Measurements from ENCODE around the gene TCF7L2.

The TCF7L2 gene

DNA sequence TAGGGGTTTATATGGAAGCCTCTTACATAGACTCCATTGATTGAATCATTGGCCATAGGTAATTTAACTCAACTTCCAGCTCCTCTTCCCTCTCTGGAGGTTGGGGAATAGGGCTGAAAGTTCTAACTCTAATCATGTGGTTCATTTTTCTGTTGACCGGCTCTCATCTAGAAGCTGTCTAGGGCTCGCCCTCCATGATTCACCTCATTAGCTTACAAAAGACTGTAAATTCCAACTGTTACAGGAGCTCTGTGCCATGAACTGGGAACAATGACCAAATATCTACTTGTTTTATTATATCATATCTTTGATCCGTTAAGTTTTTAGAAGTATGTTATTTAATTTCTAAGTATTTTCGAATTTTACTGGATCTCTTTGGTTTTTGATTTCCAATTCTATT lies 263.0 kb downstream of the TCF7L2 start:
- DNase-seq, result no peak
- peaks cover 0 to 3% (median 0%) of the 10 kb centered on the region in 4 experiments for H3K4me1 ChIP-seq (ENCODE audit: control extremely low read depth in 1 of 4, control insufficient read depth in 4 of 4, insufficient read depth in 4 of 4, low read length in 3 of 4)
- no peaks in the 10 kb centered on the region for H3K27me3 ChIP-seq (replicated peaks in 2 of 5; ENCODE audit: control insufficient read depth in 4 of 5, insufficient read depth in 5 of 5, low read length in 4 of 5)
- 100% methylated on average over 2 of the region's 4 CpGs for WGBS (ENCODE audit: insufficient coverage)
- ChIA-PET POLR2A (no interaction called here), CTCF (interaction anchor here (1.3 to 2.1 kb wide), 2 partner anchors 172 to 308 kb away, joined by 3 to 8 read pairs; no protein-coding TSS in a partner anchor)
- no peak overlapping the region for H3K4me3 ChIP-seq (ENCODE audit: control insufficient read depth in 1 of 7, extremely low read depth in 1 of 7, insufficient read depth in 4 of 7, low read depth in 2 of 7, low read length in 6 of 7)
- H3K9me3 ChIP-seq (ENCODE audit: control extremely low read depth in 1 of 5, control insufficient read depth in 4 of 5, insufficient read depth in 2 of 5, low read depth in 1 of 5, low read length in 4 of 5), result peaks cover 0 to 20% (median 4%) of the 10 kb centered on the region in 5 experiments
- no peak overlapping the region for H3K27ac ChIP-seq (ENCODE audit: insufficient read depth in 1 of 2, low read depth in 1 of 2, low read length in 2 of 2, poor library complexity in 1 of 2, severe bottlenecking in 2 of 2)
- H3K36me3 ChIP-seq (ENCODE audit: control insufficient read depth in 4 of 4, insufficient read depth in 4 of 4, low read length in 3 of 4), result no peaks in the 10 kb centered on the region

DNA sequence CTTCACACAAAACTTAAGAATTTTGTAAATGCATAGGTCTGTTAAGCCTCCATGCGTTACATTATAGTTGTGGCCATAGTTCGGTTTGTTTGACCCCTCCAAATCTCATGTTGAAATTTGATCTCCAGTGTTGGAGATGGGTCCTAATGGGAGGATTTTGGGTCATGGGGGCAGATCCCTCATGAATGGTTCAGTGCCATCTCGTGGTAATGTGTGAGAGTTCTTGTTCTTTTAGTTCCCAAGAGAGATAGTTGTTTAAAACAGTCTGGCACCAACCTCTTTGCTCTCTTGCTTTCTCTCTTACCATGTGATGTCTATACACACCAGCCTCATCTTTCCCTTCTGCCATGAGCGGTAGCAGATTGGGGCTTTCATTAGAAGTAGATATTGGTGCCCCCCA lies 264.3 kb downstream of the TCF7L2 start:
- ChIA-PET POLR2A (no interaction called here), CTCF (interaction anchor here (1.3 to 8.6 kb wide), 3 partner anchors 169 to 306 kb away, joined by 3 to 88 read pairs (median 4); no protein-coding TSS in a partner anchor)
- Histone ChIP-seq H3K9me3 (ENCODE audit: control extremely low read depth in 1 of 5, control insufficient read depth in 4 of 5, insufficient read depth in 2 of 5, low read depth in 1 of 5, low read length in 4 of 5) (peaks cover 0 to 8% (median 4%) of the 10 kb centered on the region in 5 experiments), H3K27me3 (replicated peaks in 2 of 5; ENCODE audit: control insufficient read depth in 4 of 5, insufficient read depth in 5 of 5, low read length in 4 of 5) (no peaks in the 10 kb centered on the region), H3K27ac (ENCODE audit: insufficient read depth in 1 of 2, low read depth in 1 of 2, low read length in 2 of 2, poor library complexity in 1 of 2, severe bottlenecking in 2 of 2) (no peak overlapping the region), H3K4me1 (ENCODE audit: control extremely low read depth in 1 of 4, control insufficient read depth in 4 of 4, insufficient read depth in 4 of 4, low read length in 3 of 4) (peaks cover 0 to 7% (median under 1%) of the 10 kb centered on the region in 4 experiments), H3K4me3 (ENCODE audit: control insufficient read depth in 1 of 7, extremely low read depth in 1 of 7, insufficient read depth in 4 of 7, low read depth in 2 of 7, low read length in 6 of 7) (no peak overlapping the region), H3K36me3 (ENCODE audit: control insufficient read depth in 4 of 4, insufficient read depth in 4 of 4, low read length in 3 of 4) (no peaks in the 10 kb centered on the region)
- DNase-seq, result no peak
- 94% methylated on average over 4 of the region's 4 CpGs for WGBS (ENCODE audit: insufficient coverage)

DNA sequence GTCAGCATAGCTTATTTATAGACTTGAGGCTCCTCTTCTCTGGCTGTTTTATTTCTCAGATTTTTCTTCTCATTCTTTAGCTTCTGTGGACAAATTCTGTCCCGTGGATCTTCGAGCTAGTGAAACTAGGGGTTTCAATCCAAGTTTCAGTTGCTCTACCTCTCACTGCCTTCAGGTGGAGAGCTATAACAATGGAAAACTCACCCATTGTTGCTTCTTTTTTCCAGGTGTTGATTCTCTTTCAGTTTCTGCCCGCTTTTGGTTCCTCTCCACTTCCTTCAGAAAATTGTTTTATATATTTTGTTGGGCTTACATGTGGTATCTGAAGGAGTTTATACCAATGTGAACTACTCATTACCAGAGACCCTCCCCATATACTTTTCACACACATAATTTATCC lies 266.1 kb downstream of the TCF7L2 start:
- peak; percentile 54 to 75 (median 72) for DNase-seq
- ChIA-PET CTCF (interaction anchor here (0.7 to 8.6 kb wide), 27 partner anchors 11 to 527 kb away, joined by 3 to 88 read pairs (median 4); no protein-coding TSS in a partner anchor), POLR2A (interaction anchor here (0.6 to 1.9 kb wide), 2 partner anchors 26 to 169 kb away, joined by 3 to 12 read pairs; no protein-coding TSS in a partner anchor)
- WGBS (ENCODE audit: insufficient coverage), result 4% methylated on average over 2 of the region's 3 CpGs
- no peaks in the 10 kb centered on the region for H3K36me3 ChIP-seq (ENCODE audit: control insufficient read depth in 4 of 4, insufficient read depth in 4 of 4, low read length in 3 of 4)
- H3K27ac ChIP-seq (ENCODE audit: insufficient read depth in 1 of 2, low read depth in 1 of 2, low read length in 2 of 2, poor library complexity in 1 of 2, severe bottlenecking in 2 of 2), result no peak overlapping the region
- peak overlapping the region in 1 of 7 experiments; percentile 10 for H3K4me3 ChIP-seq (ENCODE audit: control insufficient read depth in 1 of 7, extremely low read depth in 1 of 7, insufficient read depth in 4 of 7, low read depth in 2 of 7, low read length in 6 of 7)
- H3K4me1 ChIP-seq (ENCODE audit: control extremely low read depth in 1 of 4, control insufficient read depth in 4 of 4, insufficient read depth in 4 of 4, low read length in 3 of 4), result peaks cover 0 to 11% (median under 1%) of the 10 kb centered on the region in 4 experiments
- peaks cover 0 to 8% (median 0%) of the 10 kb centered on the region in 5 experiments for H3K9me3 ChIP-seq (ENCODE audit: control extremely low read depth in 1 of 5, control insufficient read depth in 4 of 5, insufficient read depth in 2 of 5, low read depth in 1 of 5, low read length in 4 of 5)
- no peaks in the 10 kb centered on the region for H3K27me3 ChIP-seq (replicated peaks in 2 of 5; ENCODE audit: control insufficient read depth in 4 of 5, insufficient read depth in 5 of 5, low read length in 4 of 5)

All from common myeloid progenitor, CD34-positive (primary cell).